CD4-positive, alpha-beta T cell treated with Interleukin-1 beta for 1 hour (primary cell): ENCODE data around the gene FAM72D.
"Not testable (repeated sequence)": the region's sequence is repeated elsewhere in the genome, so short reads cannot be mapped to it uniquely, and the experiment has no call there.

Experiments
- DNase-seq, 2 donors: peaks; one replicate each; pipeline ENCODE4 v3.0.0-alpha.2; 2020 to 2022

FAM72D gene

DNA sequence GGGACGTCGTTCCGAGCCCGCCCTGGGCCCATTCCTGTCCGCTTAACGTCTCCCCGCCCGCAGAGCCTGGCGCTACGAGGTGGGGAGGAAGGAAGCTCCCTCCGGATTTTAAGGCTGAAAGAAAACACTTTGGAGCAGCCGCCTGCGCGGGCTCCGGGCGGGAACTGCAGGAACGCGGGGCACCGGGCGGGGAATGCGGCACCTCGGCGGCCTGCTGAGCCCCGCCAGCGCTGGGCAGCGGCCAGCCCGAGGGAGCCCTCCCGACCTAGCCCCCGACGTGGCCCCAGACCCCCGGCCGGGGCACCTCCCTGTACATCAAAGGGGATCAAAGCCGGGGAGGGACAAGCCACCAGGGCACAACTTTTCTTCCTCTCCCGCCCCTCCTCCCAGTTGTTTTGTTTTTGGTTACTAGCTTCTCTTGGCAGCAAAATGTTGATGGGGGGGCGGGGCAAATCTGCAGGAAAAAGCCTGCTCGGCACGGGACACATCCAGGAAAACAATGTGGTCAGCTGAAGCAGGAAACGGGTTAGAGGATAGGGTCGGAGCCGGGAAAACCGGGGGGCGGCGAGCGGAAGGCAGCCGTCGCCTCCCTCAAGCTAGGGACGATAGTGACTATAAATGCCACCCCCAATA lies 2.1 kb upstream of the FAM72D start:
- DNase-seq = peak in 1 of 2 donors; percentile 17

DNA sequence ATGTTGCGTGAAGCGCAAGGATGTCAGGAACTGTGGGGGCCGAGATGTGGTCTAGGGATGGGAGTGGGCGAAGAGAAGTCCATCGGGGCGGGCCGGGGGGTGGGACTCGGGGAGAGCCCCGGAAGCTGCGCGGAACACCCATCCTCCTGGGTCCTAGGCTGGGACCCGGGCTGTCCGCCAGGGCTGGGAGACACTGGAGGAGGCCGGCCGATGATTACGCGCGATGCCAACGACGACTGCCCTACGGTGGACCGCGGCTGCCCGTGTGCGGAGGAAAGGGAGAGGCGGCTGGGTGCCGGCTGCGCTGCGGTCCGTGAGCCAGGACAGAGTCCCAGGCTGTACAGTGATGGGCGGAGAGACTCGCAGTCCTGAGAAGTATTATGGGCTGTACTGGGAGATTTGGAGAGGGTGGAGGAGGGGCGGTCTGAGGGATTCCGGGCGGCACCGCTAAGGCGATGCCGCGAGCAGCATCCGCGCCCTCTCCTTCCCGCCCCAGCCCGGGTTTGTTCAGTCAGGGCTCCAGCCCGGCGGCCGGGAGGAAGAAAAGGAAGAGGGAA lies 1.0 kb upstream of the FAM72D start:
- DNase-seq = peak in 1 of 2 donors; percentile 1

DNA sequence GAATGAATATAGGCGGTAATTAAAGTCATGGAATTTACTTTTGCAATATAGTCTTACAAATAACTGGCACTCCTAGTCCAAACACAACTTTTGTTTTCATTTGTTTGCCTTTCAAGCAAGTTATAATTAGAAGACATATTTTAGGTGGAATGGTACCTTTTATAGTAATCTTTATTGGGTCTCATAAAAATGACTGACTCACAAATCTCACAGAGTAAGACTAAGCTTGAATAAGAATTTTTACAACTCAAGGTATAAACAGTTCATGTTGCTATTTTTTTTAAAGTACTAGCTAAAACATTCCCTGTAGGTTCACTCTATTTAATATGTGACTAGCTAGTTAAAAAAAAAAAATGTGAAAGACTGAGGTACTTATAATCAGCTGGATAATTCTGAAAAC lies 6.0 kb downstream of the FAM72D start:
- not testable (repeated sequence) for DNase-seq

DNA sequence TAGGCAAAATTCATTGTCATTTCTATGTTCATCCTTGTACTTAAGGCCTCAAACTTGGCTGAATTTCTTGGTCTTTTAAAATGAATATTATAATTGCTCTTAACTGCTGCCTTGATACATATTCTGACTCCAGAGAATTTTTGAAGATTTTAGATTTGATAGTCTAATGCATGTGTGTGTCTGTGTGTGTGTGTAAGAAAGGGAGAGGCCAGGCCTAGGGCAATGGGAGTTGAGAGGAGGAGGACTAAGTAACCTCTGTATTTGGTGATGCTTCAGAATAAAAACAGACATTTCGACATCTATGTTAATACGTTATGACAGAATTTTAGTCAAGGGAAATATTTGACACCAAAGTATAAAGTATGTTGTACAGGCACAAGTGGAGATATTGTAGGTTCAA lies 7.5 kb downstream of the FAM72D start:
- not testable (repeated sequence) for DNase-seq

DNA sequence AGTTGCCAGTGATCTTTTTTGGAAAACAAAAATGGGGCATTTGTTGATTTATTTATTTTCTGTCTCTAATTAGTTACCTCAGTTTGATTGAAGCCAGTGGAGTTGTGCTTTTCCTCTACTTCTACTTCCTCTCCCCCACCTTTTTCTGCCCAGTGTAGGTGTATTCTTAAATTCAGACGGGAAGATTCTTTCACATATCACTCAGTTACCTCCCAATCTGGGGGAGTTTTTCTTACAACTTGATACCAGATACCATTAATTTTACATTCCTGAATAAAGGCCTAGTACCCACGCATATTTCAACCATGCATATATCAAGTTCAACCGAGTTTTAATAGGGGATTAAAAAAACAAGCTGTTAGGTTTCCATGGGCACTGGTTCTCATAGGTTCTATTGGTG lies 15.9 kb downstream of the FAM72D start:
- DNase-seq = not testable (repeated sequence)

DNA sequence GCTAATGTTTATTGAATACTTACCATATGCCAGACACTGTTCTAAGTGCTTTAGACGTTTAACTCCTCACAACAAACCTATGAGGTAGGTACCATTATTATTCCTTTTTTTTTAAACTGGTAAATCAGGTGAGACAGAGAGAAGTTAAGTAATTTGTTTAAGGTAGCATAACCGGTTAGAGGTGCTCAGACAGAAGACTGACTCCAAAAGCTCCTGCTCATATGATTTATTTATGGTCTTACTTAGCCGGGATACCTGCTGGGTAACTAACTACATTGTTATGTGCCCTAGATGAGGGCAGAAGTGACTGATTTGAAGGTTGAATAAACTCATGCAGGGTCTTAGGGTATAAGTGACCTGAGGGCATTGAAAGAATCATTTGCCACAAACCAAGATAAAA lies 16.9 kb downstream of the FAM72D start:
- DNase-seq = not testable (repeated sequence)

DNA sequence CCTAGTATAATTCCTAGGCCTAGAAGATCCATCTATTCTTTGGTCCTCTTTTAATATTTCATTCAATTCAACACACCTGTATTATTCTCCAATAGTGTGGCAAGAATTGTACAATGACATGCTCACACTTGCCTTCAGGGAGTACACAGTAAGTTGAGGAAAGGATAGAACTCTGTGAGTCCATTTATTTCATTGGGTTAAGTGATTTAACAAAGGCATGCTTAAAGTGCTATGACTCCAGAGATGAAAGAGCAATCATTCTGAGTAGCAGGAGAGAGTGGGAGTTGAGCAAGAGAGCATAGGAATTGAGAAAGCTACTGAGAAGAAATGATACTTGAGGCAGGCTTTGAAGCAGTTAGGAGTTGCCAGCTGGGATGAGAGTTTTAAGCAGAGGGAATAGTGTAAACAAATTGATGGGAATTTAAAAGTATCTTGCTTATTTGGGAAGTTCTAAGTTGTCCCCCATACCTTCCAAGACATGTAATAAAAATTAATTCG lies 18.8 kb downstream of the FAM72D start:
- DNase-seq = not testable (repeated sequence)

DNA sequence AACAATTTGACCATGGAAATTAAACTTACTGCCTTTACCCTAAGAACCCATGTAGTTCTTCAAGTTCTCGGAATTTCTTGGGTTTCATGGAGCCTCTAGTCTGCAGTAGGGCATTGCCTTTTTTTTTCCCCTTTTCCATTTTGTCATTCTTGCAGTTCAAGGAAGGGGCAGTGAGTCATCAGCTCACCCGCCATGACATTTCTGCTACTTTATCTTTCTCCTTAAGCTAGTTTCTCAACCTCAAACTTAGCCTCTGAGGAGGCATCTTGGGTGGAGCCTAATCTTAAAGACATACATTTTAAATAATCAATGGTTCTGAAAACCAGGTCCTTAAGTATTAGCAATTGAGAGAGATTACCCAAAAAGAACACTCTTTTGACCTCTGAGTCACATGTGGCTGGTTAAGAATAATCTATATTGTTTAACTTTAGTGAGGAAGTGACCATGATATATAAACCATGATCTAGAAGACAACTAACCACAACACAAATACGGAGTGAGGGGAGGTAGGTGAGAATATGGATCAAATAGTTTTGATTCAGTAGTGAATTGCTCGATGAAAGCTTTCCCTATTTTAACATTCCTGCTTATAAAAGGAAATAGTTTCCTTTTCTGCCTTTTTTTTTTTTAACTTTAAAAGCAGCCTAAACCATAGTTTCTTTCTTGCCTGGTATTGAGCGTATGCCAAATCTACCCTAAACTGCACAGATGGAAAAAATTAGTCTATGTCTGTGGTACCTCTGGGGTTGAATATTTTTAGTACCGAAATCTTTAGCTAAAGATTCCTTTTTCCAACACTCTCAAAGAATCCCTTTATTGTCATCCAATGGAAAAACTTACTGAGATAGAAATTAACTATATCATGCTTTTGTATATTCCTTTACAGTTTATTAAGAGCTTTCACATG lies 20.1 kb downstream of the FAM72D start:
- DNase-seq = not testable (repeated sequence)

DNA sequence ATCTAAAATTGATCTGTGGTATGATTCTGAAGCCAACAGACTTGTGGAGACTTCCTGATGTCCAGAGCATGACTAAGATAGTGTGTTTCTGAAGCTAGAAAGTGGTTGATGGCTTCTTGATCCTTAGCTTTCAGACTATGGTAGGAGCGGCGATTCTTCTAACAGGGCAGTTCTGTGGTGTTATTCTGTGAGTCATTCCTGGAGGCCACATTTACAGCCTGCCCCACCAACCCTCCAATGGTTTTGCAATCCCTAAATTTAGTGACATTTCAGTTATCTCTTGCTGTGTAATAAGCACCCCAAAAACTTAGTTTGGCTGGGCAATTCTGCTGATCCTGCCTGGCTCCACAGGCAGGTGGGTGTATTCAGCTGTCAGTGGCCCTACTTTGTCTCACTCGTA lies 24.1 kb downstream of the FAM72D start:
- not testable (repeated sequence) for DNase-seq

DNA sequence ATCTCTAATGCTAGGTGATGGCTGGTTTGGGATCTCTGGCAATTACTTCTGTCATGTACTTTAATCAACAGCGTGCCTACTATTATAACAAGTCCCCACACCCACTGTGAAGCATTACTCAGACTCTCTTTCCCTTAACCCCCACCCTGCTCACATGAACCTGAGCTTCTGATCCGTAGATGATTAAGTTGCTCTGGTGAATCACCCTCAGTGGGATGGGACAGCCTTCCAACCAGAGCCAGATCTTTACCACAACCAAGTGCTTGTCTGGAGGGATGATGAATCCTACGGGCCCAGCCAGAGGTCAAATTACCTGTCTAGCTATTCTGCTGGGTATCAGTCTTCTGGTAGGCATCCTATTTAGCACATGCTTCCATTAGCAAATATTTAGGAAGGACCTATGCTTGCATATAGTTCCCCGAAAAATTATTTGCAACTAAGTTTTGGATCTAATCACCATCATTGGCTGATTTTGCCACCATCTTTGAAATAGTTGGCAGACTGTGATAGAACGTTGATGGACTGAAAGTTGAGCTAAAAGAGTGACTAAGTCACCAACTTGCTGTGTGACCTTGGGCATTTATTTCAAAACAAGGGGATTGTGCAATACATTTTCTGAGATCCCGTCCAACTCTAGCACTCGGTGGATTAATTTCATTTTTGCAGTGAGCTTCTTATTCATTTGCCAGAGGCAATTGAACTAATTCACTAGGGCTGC lies 26.7 kb downstream of the FAM72D start:
- not testable (repeated sequence) for DNase-seq

DNA sequence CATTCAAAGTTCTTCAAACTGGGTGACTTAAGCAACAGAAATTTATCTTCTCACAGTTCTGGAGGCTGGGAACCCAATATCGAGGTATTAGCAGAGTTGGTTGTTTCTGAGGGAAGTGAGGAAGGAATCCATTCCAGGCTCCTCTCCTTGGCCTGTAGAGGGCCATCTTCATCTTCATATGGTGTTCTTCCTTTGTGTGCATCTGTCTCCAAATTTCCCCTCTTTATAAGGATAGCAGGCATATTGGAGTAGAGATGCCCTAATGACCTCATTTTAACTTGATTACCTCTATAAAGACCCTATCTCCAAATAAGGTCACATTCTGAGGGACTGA lies 27.3 kb downstream of the FAM72D start:
- not testable (repeated sequence) for DNase-seq

DNA sequence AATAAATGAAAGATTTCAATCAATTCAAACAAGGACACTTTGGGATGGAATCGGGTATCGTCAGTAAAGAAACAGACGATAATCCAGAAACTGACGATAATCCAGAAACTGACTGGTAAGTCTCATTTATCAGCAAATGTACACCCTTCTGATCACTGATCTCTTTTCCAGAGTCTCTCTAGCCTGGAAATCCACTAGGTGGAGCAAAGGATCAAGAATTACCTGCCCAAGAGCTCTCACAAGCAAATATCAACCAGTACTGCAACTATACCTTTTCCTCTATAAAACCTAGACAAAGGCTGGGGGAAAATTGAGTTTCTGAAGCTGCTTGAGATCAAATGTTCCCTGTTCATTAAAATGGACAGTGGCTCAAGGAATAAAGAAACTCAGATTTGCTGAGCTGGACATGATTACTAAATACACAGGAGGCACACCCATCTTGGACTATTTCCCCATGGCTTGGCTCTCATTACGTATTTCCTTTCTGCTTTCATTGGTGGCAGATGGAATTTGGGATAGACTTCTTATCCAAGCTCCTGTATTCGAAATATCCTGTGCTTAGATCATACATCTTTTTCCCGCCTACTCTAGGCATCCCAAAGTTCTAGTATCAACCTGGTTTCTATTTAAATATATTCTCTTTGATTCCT lies 28.3 kb downstream of the FAM72D start:
- DNase-seq = not testable (repeated sequence)

DNA sequence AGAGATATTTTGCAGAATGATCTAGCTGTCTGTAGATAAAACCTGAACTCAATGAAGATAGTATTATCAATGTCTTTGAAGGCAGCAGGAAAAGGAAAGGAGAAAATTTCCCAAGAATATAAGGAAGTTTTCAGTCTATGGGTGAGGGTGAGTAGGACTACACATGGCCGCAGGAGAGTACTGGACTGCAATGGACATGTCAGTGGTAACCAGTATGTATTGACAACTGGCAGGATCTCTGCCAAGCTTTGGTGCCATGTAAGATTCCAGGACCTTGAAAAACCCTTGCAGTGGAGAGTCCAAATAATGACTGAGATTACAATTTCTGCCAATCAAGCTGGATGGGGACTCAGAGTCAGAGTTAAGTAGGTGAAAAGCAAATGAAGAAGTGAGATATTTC lies 29.3 kb downstream of the FAM72D start:
- not testable (repeated sequence) for DNase-seq

DNA sequence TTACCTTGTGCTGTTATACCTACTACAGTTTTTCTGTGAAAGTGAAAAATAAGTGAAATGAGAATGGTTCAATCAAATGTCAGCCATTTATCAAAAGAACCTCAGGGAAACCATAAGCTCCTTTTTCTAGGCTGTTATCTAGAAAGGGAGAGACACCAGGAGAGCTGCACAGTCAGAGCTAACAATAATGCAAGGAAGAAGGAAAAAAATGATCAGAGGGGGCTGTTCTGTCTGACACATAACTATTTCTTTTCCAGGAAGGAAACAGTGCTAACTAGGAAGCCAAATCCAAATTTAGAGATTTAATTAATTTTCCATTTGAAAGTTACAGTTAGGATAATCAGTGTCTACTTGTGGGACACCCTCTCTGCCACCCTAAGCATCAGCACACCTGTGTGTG lies 31.4 kb downstream of the FAM72D start:
- DNase-seq = not testable (repeated sequence)

DNA sequence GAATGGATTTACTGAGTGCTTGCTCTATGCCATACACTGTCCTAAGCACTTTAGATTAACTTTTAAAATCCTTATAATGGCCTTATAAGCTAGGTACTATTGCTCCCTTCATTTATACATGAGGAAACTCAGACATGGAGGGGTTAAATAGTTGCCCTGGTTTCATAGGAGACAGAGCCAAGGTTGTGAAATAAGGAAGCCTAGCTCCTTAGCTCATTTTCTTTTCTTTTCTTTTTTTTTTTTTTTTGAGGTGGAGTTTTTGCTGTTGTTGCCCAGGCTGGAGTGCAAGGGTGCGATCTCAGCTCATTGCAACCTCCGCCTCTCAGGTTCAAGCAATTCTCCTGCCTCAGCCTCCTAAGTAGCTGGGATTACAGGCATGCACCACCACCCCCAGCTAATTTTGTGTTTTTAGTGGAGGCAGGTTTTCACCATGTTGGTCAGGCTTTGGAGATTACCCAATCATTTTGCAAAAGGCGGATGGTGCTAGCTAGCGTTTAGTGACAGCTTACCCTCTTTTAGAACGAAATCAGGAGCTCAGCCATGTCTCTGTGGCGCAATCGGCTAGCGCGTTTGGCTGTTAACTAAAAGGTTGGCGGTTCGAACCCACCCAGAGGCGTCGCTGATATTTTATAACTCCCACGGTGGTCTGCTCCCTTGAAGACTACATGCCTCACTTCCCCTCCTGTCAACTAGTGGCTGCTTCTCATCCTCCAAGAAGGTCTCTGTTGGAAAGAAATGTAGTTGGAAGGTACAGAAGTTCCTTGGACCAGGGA lies 33.1 kb downstream of the FAM72D start:
- DNase-seq = peak in 1 of 2 donors; percentile 6

DNA sequence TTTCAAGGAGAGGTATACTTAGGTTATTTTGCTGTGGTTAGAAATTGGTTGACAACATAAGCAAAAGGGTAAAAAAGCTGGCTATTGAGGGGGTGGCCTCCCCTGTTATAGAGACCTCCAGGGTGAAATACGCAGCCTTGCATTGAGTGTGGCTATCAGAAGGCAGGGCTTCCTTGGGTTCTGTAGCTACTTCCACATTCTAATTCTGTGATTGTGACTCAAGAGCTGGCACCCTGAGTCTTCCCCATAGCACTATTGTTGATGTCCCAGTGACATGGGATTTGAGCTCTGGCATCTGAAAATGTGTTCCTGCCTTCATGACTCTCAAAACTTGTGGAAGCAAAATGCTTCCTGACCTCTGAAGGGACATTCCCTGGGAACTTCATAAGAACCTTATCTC lies 38.7 kb downstream of the FAM72D start:
- DNase-seq = not testable (repeated sequence)

DNA sequence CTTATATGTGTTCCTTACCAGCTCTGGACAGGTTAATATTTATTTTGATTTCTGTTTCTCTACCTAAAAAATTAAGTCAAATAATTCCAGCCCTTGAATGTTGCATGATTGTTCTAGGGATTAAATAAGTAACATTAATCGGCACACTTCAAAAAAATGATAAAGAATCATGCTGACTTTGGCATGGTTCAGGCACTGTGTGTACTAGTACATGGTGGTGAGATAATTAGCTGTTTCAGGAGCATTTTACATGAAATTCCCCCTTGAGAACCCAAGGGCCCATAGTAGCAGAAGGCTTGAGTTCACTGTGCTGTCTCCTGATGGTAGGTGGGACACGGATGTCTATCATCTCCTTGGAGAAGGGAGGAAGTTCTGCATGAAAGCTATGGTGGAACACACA lies 44.8 kb downstream of the FAM72D start:
- DNase-seq = not testable (repeated sequence)

DNA sequence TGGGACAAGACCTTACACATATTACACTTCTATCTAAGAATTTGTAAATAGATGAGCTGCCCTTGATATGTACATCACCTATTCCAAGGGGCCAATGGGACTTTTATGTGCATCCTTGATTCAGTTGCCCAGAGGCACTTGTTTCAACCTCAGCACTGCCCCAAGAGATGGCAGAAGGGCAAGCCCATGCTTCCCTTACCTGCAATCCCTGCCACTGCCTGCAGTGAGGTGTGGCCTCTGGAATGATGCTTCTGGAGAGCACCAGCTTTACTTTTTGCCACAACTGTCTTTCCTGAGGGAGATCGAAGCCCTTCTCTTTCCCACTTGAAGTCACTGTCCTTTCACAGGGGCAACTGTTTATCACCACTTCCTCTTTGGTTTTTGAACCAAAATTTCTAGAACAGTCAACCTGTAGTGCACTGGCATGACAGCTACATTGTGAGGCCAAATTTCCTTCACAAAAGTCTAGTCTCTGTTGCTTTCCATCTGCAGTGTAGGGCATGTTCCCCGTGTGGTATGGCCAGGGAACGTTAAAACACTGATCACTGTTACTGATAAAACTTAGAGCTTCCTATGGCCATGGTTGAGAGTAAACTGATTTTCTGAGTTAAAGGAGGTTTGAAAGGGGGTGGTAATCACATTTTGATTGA lies 48.6 kb downstream of the FAM72D start:
- DNase-seq = not testable (repeated sequence)

DNA sequence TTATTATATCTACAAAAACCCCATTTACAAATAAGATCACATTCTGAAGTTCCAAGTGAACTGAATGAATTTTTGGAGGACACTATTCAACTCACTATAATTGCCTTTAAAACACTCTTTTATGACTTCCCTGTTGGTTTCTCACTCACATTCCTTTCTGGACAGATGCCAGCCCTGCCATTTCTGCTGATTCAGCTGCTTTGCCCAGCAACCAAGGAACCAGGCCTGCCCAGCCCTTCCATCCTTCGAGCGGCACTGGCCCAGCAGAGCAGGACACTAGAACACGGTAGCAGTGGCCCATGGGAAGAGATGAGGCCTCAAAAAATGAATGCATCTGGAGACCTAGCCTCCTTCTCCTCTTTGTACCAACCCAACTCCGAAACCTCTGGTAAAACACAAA lies 50.5 kb downstream of the FAM72D start:
- not testable (repeated sequence) for DNase-seq

DNA sequence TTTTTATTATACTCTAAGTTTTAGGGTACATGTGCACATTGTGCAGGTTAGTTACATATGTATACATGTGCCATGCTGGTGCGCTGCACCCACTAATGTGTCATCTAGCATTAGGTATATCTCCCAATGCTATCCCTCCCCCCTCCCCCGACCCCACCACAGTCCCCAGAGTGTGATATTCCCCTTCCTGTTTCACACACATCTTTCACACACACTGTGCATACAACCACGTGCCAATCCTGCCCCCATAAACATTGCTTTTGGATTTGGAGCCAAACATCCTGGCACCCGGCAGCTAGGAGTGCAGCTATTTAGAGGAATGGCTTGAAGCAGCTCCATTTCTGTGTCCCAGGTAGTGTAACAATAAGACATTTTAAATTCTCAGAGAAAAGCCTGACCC lies 51.4 kb downstream of the FAM72D start:
- not testable (repeated sequence) for DNase-seq

DNA sequence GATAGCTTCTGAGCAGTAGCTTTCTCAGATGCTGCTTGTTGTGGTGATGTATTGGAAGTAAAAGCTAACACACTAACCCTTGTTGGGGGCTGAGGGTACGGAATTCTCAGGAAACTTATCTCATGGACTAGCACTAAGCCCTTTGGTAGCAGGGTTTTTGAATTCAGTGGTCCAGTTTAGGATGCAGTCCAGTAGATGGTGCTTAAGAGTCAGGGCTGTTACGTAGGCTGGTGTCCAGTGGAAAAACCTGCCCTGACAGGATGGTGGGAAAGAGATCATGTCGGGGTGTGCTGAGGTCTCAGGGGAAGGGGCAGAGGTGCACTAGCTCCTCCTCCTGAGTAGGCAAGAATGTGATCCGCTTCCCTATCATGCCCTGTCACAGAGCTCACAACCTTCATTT lies 59.6 kb downstream of the FAM72D start:
- not testable (repeated sequence) for DNase-seq
